ENCODE data around the gene MEF2D. TPM values are rescaled to one million over a fixed set of nuclear protein-coding genes. Genes with fewer than 3 reads are reported as not detected.

MEF2D gene
- total RNA-seq, 1 donor from 2014 or later = 96.6 TPM

DNA sequence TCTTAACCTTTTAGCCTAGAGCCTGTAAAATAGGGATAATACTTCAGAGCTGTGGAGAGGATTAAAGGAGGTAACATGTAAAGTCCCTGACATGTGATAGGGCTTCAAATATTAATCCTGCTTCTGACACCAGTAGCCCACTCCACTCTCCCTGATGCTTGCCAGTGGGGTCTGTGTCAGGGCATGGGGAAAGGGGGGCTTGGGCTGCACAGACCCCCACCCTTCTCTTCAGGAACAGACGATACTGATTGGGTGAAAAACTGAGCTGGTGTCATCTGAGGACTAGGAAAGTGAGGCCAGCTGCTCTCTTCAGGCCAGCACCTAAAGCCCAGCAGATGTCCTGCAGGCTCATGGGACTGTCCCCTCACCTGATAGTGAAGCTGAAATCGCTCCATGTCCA lies 27.0 kb upstream of the MEF2D start:
- DNase-seq (no peak), ATAC-seq (ENCODE audit: poor library complexity) (no peak)
- intact Hi-C loops (cut with DNase I) = no loop called here

GRCh38 chr1:156525856-156526489 lies 25.4 kb upstream of the MEF2D start:
- ATAC-seq (ENCODE audit: poor library complexity) (no peak), DNase-seq (no peak)
- intact Hi-C loops (cut with DNase I) = no loop called here

GRCh38 chr1:156525071-156525501 lies 24.5 kb upstream of the MEF2D start:
- peak; percentile 30 for ATAC-seq (ENCODE audit: poor library complexity)
- no peak for DNase-seq
- intact Hi-C loops (cut with DNase I) = no loop called here

- no peak for DNase-seq
- peak; percentile 84 for ATAC-seq (ENCODE audit: poor library complexity)
- intact Hi-C loops (cut with DNase I) = no loop called here
Measured at GRCh38 chr1:156524481-156524869, 23.9 kb upstream of the MEF2D start.

GRCh38 chr1:156523801-156524480 lies 23.4 kb upstream of the MEF2D start:
- ATAC-seq (ENCODE audit: poor library complexity) = no peak
- DNase-seq = no peak
- intact Hi-C loops (cut with DNase I) = no loop called here

DNA sequence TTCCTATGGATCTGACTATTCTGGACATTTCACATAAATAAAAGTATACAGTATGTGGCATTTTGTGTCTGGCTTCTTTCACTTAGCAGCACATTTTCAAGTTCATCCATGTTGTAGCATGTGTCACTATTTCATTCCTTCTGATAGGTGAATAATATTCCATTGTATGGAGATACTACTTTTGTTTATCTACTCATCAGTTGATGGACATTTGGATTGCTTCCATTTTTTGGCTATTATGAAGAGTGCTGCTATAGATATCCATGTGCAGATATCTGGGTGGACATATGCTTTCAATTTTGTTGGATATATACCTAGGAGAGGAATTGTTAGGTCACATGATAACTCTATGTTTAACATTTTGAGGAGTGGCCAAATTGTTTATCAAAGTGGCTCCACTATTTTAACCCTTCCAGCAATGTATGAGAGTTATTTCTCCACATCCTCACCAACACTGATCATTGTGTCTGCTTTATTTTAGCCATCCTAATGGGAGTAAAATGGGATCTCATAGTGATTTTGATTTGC lies 21.9 kb upstream of the MEF2D start:
- intact Hi-C loops (cut with DNase I) = no loop called here
- no peak for DNase-seq
- no peak for ATAC-seq (ENCODE audit: poor library complexity)

GRCh38 chr1:156517748-156518147 lies 17.2 kb upstream of the MEF2D start:
- no peak for DNase-seq

GRCh38 chr1:156516821-156517220 lies 16.2 kb upstream of the MEF2D start:
- intact Hi-C loops (cut with DNase I) = no loop called here
- ATAC-seq (ENCODE audit: poor library complexity) (no peak), DNase-seq (no peak)

More at GRCh38 chr1:156517748-156518147, 17.2 kb upstream of the MEF2D start:
- no peak for ATAC-seq (ENCODE audit: poor library complexity)
- intact Hi-C loops (cut with DNase I) = no loop called here

GRCh38 chr1:156515956-156516355 lies 15.4 kb upstream of the MEF2D start:
- intact Hi-C loops (cut with DNase I) = no loop called here
- no peak for ATAC-seq (ENCODE audit: poor library complexity)
- no peak for DNase-seq

DNA sequence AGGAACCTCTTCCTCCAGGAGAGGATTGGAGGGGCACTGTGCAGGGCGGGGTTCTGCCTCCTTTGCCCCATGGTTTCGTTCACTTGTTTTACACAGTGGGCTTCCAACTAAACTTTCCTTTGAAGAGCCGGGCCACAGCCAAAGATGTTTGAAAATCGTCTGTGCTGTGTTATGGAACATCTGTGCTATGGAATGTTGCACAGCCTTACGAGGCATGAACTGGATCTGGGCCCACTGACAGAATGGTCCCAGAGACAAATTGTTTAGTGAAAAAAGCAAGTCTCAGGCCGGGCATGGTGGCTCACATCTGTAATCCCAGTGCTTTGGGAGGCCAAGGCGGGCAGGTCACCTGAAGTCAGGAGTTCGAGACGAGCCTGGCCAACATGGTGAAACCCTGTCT lies 12.6 kb upstream of the MEF2D start:
- DNase-seq (no peak), ATAC-seq (ENCODE audit: poor library complexity) (no peak)
- intact Hi-C loops (cut with DNase I) = no loop called here

DNA sequence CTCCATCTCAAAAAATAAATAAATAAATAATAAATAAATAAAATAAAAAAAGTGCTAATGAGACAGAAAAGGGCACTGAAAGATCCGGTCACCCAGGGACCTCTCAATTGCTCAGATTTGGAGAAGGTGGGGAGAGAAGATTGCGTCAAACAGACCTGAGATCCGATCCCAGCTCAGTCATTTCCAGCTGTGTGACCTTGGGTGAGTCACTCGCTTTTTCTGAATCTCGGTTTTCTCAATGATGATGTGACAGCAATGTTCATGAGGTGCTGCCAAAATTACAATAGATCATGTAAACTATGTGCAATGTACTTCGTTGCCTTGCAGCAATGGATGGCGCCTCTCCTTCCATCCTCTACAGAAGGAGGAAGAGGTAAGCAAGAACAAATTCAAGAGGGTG lies 11.1 kb upstream of the MEF2D start:
- ATAC-seq (ENCODE audit: poor library complexity) = no peak
- no peak for DNase-seq
- intact Hi-C loops (cut with DNase I) = no loop called here

DNA sequence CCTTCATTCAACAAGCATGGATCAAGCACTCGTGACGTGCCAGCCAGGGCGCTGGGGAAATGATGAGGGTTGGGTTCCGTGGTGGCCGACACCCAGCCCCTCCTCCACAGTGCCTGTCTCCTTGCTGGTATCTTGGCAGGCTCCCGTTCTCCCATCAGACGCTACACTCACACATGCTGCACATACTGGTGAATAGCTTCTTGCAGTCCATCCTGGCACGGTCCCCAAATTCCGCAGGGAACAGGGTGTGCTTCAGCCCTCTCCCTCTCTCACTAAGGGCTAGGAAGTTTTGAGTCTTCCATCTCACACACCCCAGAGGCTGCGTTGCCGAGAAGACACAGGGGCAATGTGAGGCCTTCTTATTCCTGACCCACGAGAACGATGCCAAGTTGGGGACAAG lies 10.1 kb upstream of the MEF2D start:
- intact Hi-C loops (cut with DNase I) = no loop called here
- DNase-seq = peak; percentile 85
- ATAC-seq (ENCODE audit: poor library complexity) = peak; percentile 72

GRCh38 chr1:156509424-156510034 lies 9.0 kb upstream of the MEF2D start:
- no peak for DNase-seq

DNA sequence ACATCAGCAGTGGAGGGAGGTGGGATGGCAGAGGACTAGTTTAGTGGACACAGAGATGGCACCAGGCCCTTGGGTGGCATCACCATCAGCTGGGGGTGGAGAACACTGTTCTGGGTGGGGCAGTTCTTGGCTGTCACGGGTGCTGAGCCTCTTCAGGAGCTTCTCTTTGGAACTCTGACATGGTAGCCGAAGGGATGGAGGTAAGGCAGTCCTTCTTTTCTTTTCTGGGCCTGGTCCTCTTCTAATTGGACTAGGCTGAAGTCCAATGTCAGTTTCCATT lies 8.3 kb upstream of the MEF2D start:
- ATAC-seq (ENCODE audit: poor library complexity) = peak; percentile 1

More at GRCh38 chr1:156509424-156510034, 9.0 kb upstream of the MEF2D start:
- intact Hi-C loops (cut with DNase I) = no loop called here
- no peak for ATAC-seq (ENCODE audit: poor library complexity)

GRCh38 chr1:156508205-156508954 lies 7.8 kb upstream of the MEF2D start:
- peak; percentile 47 for ATAC-seq (ENCODE audit: poor library complexity)
- intact Hi-C loops (cut with DNase I) = no loop called here
- peak; percentile 90 for DNase-seq

More for the DNA sequence above, 8.3 kb upstream of the MEF2D start:
- intact Hi-C loops (cut with DNase I) = no loop called here
- DNase-seq = no peak

GRCh38 chr1:156506450-156506849 lies 5.9 kb upstream of the MEF2D start:
- no peak for DNase-seq
- intact Hi-C loops (cut with DNase I) = no loop called here
- no peak for ATAC-seq (ENCODE audit: poor library complexity)

DNA sequence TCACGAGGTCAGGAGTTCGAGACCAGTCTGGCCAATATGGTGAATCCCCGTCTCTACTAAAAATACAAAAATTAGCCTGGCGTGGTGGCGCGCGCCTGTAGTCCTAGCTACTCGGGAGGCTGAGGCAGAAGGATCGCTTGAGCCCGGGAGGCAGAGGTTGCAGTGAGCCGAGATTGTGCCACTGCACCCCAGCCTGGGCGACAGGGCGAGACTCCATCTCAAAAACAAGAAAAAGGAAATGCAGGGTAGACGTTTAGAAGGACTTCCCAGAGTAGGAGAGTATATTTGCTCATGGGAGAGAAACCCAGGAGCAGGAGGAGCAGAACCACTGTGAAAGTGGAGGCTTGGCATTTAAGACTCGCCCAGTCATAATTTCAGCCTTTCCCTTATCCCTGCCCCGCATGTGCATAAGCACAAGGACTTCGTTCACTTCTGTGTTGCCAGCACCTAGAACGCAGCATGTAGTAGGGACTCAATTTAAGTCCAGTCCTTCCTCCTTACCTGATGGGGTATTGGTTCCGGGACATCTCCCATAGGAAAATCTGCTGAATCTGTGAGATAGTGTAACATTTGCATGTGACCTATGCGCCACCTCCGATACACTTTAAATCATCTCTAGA lies 5.2 kb upstream of the MEF2D start:
- ATAC-seq (ENCODE audit: poor library complexity) (no peak), DNase-seq (no peak)
- intact Hi-C loops (cut with DNase I) = loop anchor here (2.0 kb wide), 1 partner anchor 49 kb away; no protein-coding TSS in a partner anchor

- intact Hi-C loops (cut with DNase I) = loop anchor here (2.0 kb wide), 1 partner anchor 48 kb away; no protein-coding TSS in a partner anchor
- peak; percentile 100 for DNase-seq
- peak; percentile 64 for ATAC-seq (ENCODE audit: poor library complexity)
Measured at GRCh38 chr1:156504821-156505678, 4.5 kb upstream of the MEF2D start.
